Lower leg skin (tissue), 3 donors: ENCODE data around the gene LRP4.

Source experiments
- POLR2A ChIP-seq, 2 donors: fragments of 450-650 bp; IDR thresholded peaks; one replicate each; pipeline ENCODE4 v1.6.1; 2016 to 2017; ENCODE audit warnings: antibody characterized with exemption in 2 of 2, mild to moderate bottlenecking in 1 of 2, moderate library complexity in 1 of 2
- TF ChIP-seq, protein P1 (sequence below), 3 donors: fragments of 450-650 bp; IDR thresholded peaks; one replicate each; pipeline ENCODE4 v1.5.1; 2016; ENCODE audit warnings: antibody characterized with exemption in 3 of 3, mild to moderate bottlenecking in 3 of 3, moderate library complexity in 2 of 3

DNA sequence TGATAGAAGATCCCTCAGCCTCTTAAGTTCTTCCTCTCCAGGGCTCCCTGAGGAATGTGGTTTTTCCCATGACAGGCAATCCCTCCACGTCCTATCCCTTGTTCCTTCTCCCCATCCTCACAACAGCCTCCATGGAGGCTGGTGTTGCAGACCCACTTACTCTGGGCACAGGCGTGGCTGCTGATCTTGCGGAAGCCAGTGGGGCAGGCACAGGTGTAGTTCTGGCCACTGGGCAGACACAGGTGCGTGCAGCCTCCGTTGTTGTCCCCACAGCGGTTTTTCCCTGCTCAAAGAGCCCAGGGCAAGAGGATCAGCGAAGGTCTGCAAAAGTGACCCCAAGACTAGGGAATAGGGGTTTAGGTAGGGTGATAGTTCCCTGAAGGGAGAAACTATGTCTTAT, 29.1 kb downstream of the LRP4 start:
- TF ChIP-seq, protein P1, sequence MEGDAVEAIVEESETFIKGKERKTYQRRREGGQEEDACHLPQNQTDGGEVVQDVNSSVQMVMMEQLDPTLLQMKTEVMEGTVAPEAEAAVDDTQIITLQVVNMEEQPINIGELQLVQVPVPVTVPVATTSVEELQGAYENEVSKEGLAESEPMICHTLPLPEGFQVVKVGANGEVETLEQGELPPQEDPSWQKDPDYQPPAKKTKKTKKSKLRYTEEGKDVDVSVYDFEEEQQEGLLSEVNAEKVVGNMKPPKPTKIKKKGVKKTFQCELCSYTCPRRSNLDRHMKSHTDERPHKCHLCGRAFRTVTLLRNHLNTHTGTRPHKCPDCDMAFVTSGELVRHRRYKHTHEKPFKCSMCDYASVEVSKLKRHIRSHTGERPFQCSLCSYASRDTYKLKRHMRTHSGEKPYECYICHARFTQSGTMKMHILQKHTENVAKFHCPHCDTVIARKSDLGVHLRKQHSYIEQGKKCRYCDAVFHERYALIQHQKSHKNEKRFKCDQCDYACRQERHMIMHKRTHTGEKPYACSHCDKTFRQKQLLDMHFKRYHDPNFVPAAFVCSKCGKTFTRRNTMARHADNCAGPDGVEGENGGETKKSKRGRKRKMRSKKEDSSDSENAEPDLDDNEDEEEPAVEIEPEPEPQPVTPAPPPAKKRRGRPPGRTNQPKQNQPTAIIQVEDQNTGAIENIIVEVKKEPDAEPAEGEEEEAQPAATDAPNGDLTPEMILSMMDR (IDR thresholded peaks at IDR 0.05), result no peak
- no peak for TF ChIP-seq POLR2A (IDR thresholded peaks at IDR 0.05)
